GM19328 (cell line): ENCODE measurements around the gene POC1B.

Source experiments
- ATAC-seq: cut with Tn5 transposase; IDR thresholded peaks from one replicate; pipeline ENCODE4 v1.9.1; 2021; ENCODE audit warnings: mild to moderate bottlenecking, moderate library complexity; ENCODE audit not compliant: unreplicated experiment

The POC1B gene

DNA sequence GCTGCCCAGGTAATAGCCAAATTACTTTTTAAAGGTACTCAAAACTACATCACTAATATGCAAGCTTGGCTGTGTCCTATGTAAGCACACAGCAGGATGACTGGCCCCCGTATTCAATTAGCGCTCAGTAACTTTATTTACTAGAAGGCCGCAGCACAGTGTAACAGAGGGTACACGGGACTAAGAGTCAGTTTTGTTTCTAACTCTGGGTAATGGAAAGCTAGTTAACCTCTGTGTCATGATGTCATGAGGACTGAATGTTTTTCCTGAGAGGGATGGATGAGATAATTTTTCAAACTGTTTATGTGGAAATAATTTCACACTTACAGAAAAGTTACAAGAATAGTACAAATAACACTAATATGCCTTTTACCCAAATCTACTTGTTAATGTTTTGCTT lies 28.4 kb downstream of the POC1B start:
- ATAC-seq, result no peak

DNA sequence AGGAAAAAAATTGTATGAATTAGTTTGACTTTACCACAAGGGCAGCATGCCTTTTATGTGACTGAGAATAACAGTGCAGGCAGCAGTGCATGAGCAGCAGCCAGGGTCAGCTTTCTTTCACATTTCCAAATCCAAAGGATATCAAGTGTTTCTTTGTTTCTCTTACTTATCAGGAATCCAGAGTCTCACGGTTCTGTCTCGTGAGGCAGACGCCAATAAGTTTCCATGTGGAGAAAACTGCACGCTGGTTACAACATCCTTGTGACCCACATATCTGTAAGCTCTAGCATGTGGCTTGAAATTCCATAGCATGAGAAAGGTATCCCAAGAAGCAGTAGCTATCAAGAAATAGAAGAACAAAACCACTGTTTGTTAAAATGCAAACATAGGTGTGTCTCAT lies 28.8 kb downstream of the POC1B start:
- no peak for ATAC-seq

DNA sequence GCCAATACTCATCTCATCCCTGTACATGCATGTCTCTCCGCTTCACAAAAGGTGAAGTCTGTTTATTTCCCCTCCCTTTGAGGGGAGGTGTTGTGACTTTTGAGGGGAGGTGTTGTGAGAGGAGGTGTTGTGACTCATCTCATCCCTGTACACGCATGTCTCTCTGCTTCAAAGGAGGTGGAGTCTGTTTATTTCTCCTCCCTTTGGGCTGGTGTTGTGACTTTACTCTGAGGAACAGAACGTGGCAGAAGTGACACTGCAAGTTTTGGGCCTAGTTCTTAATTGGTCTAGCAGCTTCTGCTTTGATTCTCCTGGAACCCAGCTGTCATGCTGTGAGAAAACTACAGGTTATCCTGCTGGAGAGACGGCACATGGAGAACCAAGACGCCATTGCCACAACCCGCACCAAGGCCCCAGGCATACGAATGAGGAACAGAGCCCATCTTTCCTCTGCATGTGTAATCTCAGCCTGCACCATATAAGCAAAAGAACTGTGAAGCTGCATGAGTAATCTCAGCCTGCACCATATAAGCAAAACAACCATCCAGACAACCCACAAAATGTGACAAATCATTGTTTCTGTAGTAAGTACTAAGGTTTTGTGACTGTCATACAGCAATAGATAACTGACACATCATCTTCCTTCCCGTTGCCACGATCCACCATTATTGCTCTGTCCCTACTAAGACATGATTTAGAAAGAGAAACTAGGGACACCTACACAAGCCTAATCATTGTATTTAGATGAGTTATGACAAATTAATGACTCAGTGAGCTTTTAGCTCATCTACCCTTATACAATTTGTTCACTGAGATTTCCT lies 31.2 kb downstream of the POC1B start:
- ATAC-seq, result no peak

DNA sequence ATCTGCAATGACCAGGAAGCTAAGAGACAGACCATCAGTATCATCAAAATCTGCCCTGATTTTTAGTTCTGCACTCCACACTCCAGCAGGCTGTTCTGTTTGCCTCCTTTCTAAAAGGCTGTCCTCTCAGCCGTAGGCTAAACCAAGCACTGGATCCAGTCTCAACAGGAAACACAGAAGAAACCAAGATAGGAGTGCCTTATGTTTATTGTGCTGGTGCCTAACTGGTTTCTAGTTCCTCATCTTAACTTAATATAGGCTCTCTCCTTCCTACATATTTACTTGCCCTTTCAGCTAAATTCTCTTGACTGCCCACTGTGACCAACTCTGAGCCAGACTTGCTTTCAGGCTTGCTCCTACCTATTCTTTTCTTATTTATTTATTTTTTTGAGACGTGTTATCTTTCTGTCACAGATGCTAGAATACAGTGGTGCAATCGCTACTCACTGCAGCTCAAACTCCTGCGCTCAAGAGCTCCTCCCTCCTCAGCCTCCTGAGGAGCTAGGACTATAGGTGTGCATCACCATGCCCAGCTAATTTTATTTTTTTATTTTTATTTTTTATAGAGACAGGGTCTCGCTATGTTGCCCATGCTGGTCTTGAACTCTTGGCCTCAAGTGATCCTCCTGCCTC lies 32.1 kb downstream of the POC1B start:
- no peak for ATAC-seq

DNA sequence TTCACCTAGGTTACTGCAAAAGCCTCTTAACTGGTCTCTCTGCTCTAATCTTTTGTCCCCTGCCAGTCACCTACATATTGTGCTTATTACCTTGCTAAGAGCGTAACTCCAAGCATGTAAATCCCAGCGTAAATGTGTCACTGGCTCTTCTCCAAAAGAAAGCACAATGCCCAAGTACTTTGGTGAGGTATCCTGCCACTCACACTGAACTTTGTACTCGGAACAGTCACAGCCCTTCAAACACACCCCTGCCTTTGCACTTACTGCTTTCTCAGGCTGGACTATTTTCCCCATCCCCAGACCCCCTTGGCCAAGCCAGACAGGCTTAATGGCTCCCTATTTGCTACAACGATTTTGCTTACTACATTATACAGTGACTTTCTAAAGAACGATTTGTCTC lies 33.0 kb downstream of the POC1B start:
- no peak for ATAC-seq

DNA sequence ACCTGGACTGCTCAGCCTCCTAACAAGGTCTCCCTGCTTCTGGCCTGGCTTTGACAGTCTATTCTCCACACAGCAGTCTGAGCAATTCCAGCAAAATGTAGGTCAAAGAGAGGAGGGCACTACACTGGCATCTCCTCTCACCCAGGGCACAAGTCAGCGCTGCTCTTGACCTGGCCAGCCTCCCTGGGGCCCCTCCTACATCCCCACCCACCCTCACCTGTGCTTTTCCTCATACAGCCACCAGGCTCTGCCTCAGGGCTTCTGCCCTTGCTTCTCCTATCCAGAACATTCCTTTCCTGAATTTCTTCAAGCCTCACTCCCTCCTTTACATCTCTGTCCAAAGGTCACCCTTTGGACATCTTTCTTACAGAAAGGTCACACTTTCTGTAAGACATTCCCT lies 34.9 kb downstream of the POC1B start:
- ATAC-seq, result no peak

DNA sequence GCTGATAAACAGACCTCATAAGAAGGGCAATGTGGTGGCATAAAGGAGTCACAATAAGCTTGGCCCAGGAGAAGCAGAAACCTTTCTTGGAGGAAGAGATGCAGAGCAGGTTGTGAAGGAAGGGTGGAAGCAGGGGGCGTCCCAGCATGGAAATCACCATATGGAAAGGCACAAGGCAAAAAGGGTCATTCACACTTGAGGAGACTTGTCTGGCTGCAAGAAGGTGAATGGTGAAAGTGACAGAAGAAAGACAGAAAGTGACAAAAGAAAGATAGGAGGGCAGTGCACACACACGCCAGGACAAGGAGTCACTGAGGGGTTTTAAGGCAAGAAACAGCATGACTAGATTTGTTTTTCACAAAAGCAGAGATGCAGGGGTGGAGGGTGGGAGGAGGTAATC lies 39.6 kb downstream of the POC1B start:
- no peak for ATAC-seq

DNA sequence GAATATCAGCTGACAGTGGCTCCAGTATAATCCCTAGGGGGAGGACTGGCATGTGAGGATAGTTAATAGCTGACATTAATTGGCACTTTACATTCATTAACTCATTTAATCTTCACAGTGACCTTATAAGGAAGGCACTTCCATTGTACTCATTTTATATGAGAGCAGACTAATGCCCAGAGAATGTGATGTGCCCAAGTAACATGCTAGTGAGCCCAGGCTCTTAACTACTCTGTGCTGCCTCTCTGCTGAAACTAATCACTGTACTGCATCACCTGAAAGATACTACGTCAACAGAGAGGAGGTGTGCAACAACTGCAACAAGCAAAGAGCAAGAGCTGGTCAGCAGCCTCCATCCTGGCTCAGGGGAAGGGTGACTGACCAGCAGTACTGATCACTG lies 41.4 kb downstream of the POC1B start:
- no peak for ATAC-seq

DNA sequence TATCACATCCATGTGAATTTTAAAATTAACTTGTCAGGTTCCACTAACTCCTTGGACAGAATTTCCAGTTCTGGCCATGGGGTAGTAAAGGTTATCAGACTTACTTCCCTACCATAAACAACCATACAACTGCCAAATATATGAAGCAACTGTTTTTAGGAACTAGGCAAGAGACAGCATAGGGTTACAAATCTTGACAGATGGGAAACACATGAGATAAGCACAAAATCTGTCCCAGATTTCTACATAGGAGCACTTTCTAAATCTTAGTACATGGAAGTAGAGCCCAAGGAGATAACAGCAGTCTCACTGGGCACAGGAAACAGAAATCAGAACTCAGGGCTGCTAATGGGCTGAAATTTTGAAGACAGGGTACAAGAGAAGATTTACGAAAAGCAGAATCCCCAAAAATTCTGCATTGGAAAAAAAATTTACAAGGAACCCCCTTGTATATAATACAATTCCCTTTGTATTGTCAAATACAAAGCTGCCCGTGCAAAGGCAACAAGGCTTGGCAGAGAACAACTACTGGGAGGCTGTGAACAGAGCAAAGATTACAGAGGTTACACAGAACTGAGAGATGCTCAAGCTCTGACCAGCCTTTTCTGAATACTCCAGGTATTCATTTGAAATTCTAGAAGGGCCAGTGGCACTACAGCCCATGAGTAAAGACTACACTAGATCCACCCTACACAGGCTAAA lies 44.5 kb downstream of the POC1B start:
- no peak for ATAC-seq

DNA sequence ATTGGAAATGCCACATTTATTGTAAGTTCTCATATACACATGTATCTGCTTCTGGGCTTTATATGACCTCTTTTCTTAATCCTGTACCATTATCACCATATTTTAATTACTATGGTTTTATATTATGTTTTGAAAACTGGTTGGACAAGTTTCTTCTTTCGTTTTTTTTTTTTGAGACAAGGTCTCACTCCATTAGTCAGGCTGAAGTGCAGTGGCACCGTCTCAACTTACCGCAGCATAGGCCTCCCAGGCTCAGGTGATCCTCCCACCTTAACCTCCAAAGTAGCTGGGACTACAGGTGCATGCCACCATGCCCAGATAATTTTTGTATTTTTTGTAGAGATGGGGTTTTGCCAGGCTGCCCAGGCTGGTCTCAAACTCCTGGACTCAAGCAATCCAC lies 45.9 kb downstream of the POC1B start:
- no peak for ATAC-seq

DNA sequence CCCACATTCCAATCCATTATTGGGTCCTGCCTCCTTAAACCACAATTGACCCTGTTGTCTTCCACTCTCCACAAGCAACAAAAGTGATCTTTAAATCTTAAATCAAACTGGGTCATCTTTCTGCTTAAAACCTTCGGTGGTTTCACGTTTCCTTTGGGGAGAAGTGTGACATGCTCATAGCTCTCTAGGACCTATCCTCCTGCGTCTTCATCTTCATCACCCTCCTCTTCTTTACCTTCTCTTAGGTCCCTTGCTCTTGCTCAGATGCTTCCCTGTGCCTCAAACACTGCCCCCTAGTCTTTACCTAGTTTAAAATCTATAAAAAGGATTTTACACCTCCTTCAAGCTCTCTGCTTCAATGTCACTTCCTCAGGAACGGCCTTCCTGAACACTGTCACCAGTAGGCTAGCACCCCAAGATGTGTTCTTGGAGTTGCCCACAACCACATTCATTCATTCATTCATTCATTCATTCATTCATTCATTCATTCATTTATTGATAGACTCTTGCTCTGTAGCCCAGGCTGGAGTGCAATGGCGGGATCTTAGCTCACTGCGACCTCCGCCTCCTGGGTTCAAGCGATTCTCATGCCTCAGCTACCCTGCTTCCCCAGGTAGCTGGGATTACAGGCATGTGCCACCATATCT lies 48.1 kb downstream of the POC1B start:
- no peak for ATAC-seq

DNA sequence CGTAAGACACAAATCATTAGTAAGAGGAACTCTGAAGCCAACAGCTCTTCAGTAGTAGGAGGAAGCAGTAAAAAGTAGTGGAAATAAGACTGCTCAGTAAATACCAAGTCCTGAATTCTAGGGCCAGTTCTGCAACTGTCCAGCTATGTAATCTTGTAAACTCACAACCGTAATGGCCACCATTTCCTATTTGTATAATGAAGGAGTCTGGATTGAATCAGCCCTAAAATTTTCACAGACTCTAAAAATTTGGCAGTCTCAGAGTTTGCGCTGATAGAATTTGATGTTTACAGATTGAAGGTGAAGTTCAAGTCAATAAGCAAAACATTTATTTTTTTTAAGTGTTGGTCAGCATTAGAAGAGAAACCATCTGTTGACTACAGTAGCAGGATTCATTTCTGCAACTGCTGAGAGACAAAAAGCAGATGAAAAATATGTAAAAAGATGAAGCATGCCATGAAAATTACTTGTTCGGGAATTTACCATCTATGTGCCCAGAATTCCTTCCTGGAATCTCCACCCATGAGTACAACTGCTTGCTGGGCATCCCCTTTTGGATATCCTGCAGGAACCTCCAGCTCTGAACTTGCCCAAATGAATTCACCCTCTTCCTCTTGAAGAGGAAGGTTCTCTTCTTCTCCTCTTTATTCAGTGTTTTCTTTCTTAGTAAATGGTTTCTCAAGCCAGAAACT lies 48.8 kb downstream of the POC1B start:
- ATAC-seq, result no peak

DNA sequence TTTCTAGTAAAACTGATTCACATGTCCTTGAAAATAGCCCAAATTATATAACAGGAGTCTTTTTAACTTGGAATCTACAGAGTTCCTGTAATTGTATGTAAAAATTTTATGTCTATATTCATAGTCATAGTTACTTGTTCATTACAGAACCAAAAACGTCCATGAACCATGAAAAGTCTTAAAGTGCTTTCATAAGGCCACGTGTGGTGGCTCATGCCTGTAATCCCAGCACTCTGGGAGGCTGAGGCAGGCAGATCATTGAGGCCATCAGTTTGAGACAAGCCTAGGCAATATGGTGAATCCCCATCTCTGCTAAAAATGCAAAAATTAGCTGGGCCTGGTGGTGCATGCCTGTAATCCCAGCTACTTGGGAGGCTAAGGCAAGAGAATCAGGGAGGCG lies 49.6 kb downstream of the POC1B start:
- no peak for ATAC-seq

DNA sequence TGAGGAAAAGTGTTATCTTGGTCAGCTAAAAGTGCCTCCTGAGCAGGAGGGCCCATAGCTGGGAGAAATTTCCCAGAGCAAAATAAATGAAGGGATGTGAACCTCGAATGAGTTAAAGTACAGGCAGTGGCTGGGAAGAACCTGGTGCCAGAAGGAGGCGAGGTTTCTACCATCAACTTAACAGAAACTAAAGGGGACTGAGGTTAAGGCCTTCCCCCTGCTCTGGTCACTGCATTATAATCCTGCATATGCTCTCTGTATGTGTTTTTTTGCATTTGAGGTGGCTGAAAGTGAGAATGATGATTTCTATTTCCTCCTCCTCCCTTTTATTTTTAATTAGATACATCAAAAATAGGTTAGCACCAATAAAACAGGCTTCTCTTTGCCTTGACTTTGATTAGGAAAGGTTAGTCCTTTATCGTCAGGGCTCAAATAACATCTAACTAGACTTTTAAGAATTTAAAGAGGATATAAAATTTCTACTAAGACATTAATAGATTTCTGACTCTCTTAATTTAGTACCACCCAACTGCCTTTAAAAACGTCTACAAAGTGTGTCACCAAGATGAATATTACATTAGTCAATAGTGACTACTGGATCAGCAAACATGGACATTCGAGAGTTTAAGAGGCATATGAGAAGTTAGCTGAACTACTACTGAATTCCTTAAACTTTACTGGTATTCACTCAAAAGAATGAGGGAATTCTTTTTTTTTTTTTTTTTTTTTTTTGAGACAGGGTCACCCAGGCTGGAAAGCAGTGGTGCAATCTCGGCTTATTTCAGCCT lies 50.5 kb downstream of the POC1B start:
- ATAC-seq, result no peak

DNA sequence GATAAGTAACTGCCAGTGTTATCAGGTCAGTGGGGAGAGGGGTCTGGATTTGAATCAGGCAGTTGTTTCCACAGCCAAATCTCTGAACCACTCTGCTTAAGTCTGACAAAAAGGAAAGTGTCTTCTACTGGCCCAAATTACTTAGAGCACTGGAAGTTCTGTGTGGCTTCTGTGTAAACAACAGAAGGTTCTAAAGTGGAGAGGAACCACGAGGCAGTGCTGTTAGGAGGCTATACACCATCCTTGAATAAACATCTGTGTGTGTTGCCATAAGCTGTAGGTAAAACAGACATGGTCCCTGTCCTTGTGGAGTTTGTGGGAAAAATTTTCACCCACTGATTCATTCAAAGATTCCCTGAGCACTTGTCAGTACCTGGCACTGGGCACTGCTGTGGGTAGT lies 51.2 kb downstream of the POC1B start:
- no peak for ATAC-seq

DNA sequence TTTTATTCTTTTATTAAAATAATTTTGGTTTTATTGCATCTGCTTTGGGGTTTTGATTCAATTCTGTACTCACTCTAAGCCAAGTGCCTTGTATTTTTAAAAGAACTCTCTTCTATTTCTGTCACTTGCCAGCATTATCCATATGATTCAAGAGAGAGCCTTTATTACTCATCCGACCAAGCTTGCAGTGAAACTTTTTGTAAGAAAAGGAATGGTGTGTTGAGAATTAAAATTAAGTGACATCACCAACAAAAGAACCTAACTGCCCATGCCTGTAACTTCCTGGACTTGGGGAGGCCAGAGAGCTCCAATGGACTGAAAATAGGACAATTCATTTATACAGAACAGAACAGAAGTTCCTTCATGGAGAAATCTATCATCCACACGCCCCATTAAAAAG lies 53.3 kb downstream of the POC1B start:
- no peak for ATAC-seq

DNA sequence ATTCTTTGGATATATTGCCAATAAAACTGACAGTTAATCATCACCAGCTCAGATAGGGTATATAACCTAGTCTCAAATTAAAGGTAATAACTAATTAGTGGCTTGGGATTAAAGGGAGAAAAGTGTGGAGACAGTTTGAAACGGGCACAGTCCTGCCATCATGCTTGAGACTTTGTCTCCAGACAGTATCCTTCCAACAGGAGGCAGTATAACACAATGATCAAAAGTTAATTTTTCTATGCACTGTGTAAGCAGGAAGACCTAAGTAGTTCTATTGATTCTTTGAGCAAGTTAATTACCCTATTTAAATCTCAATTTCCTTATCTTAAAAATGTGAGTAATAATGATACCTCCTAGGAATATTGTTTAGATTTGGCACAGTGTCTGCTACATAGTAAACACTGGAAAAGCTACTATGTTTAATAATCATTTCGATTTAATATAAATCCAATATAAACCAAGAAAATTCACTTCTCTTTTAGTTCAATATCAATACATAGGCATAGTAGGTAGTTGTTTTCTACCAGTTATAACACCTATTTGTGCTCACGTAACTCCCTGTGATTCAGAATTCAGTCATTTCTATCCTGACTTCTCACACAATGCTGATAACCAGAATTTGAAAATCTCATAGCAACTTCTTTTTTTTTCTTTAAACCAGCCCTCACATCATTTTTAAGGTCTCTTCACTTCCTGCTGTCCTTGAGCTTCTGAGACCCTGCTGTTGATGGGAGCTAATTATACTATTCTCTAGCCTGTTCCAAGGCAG lies 54.9 kb downstream of the POC1B start:
- ATAC-seq, result peak; percentile 42

DNA sequence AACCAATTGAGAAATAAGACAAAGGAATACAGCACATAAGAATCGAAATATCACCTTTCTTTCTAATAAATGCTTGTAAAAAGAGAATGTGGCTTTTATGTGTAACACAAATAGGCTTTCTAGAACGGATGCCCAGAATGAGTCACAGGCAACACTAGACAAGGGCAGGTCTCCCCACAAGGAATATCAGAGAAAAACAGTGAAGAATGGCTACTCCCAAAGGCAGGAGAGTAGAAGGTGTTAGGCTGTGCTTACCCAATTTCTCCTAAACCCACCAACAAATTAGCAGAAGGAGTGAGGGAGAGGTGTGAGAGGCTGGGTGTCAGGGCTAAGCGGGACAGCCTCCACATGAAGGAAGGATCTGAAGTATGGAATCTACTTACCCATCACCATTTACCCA lies 56.5 kb downstream of the POC1B start:
- ATAC-seq, result peak; percentile 49

DNA sequence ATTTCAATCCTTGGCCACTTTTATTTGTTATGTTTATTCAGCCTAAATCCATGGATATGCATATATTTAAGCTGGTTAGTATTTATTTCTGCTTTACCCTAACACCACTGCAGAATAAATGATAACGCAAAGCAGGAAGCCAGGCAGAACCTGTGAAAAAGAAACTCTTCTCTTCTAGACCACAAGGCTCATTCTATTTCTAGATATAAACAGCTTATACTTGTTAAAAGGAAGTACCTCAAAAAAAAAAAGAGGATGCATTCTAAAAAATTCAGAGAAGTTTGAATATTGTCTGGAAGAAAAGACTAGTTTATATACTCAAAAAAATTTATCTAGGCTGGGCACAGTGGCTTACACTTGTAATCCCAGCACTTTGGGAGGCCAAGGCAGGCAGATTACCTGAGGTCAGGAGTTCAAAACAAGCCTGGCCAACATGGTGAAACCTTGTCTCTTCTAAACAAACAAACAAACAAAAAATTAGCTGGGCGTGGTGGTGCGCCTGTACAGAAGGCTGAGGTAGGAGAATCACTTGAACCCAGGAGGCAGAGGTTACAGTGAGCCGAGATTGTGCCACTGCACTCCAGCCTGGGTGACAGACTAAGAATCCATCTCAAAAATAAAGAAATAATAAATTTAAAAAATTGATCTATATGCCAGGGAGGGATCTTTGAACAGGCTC lies 57.1 kb downstream of the POC1B start:
- peak; percentile 79 for ATAC-seq
